Measurements from ENCODE around the gene LRRC30. TPM values are rescaled to one million over a fixed set of nuclear protein-coding genes. Genes with fewer than 3 reads are reported as not detected.

LRRC30 gene
- total RNA-seq, 2 donors from 2014 or later = not detected

DNA sequence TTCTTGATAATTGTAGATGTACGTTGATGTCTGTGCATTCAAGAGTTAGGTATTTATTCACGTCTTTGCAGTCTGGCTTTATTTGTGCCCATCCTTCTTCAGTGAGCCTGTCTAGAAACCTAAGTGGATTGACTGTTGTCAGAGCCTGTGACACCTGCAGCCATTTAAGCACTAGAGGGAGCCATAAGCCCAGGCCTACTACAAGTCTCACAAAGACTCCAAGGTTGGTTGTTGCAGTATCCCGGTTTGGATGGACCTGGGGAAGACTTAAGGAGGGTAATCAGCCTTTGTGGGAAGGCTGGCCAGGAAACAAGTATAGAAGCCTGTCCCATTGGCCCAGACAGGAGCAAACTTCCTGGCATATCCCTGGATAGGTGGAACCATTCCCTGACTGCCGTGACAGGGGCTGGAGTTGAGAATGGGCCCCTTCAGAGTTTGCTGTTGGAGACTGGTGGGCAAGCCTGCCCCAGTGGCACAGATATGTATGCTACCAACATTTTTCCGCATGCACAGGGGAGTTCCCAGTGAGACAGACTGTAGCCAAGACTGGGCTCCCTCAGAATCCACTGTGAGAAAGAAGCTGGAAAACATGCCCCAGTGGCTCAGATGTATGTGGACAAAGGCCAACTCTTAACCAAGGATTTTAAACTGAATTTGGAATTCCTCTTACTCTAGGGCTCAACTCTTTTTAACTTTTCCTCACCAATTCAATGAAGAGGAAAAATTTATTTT lies 9.3 kb upstream of the LRRC30 start:
- H3K4me3 Mint-ChIP-seq = no peak overlapping the region
- no peak overlapping the region for H3K27ac Mint-ChIP-seq
- DNase-seq (ENCODE audit: low spot score) = no peak
- no peaks in the 10 kb centered on the region for H3K9me3 Mint-ChIP-seq
- no peak for ATAC-seq
- no peaks in the 10 kb centered on the region for H3K27me3 Mint-ChIP-seq
- H3K36me3 Mint-ChIP-seq = no peaks in the 10 kb centered on the region
- no peaks in the 10 kb centered on the region for H3K4me1 Mint-ChIP-seq (ENCODE audit: low read depth in 2 of 2)

DNA sequence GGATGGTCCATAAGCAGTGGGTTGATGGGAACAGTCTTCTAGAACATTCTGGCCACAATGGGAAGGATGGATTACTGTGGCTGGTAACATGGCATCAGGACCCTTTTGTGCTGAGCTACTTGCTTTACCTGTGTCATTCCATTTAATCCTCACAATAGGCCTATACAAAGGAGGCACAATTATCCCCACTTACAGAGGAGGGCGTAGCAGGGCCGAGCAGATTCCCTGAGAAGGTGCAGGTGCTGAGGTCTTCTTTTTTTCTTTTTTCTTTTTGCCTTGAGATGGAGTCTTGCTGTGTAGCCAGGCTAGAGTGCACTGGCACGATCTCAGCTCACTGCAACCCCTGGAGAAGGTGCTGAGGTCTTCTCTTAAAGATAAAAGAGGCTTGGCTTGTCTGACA lies 6.7 kb upstream of the LRRC30 start:
- ATAC-seq (no peak), DNase-seq (ENCODE audit: low spot score) (no peak)
- no peaks in the 10 kb centered on the region for H3K9me3 Mint-ChIP-seq
- H3K4me3 Mint-ChIP-seq = no peak overlapping the region
- no peak overlapping the region for H3K27ac Mint-ChIP-seq
- no peaks in the 10 kb centered on the region for H3K36me3 Mint-ChIP-seq
- no peaks in the 10 kb centered on the region for H3K4me1 Mint-ChIP-seq (ENCODE audit: low read depth in 2 of 2)
- no peaks in the 10 kb centered on the region for H3K27me3 Mint-ChIP-seq

- ATAC-seq = no peak
- H3K4me1 Mint-ChIP-seq (ENCODE audit: low read depth in 2 of 2) = no peaks in the 10 kb centered on the region
- no peak overlapping the region for H3K27ac Mint-ChIP-seq
- H3K27me3 Mint-ChIP-seq = no peaks in the 10 kb centered on the region
- DNase-seq (ENCODE audit: low spot score) = no peak
- no peaks in the 10 kb centered on the region for H3K9me3 Mint-ChIP-seq
- no peak overlapping the region for H3K4me3 Mint-ChIP-seq
- no peaks in the 10 kb centered on the region for H3K36me3 Mint-ChIP-seq
Observed at GRCh38 chr18:7232218-7232617, 1.3 kb downstream of the LRRC30 start.

- Mint-ChIP-seq H3K36me3 (no peaks in the 10 kb centered on the region), H3K4me3 (no peak overlapping the region), H3K4me1 (ENCODE audit: low read depth in 2 of 2) (no peaks in the 10 kb centered on the region), H3K27me3 (no peaks in the 10 kb centered on the region), H3K9me3 (no peaks in the 10 kb centered on the region), H3K27ac (no peak overlapping the region)
- DNase-seq (ENCODE audit: low spot score) (no peak), ATAC-seq (no peak)
Observed at GRCh38 chr18:7233134-7233810, 2.4 kb downstream of the LRRC30 start.

- no peaks in the 10 kb centered on the region for H3K27me3 Mint-ChIP-seq
- H3K4me1 Mint-ChIP-seq (ENCODE audit: low read depth in 2 of 2) = no peaks in the 10 kb centered on the region
Observed at GRCh38 chr18:7234091-7234490, 3.2 kb downstream of the LRRC30 start.

GRCh38 chr18:7234956-7235355 lies 4.1 kb downstream of the LRRC30 start:
- Mint-ChIP-seq H3K4me3 (no peak overlapping the region), H3K36me3 (no peaks in the 10 kb centered on the region), H3K27ac (no peak overlapping the region), H3K4me1 (ENCODE audit: low read depth in 2 of 2) (no peaks in the 10 kb centered on the region), H3K9me3 (no peaks in the 10 kb centered on the region), H3K27me3 (no peaks in the 10 kb centered on the region)
- DNase-seq (ENCODE audit: low spot score) (no peak), ATAC-seq (no peak)

More at GRCh38 chr18:7234091-7234490, 3.2 kb downstream of the LRRC30 start:
- DNase-seq (ENCODE audit: low spot score) = no peak
- Mint-ChIP-seq H3K27ac (no peak overlapping the region), H3K4me3 (no peak overlapping the region), H3K9me3 (no peaks in the 10 kb centered on the region), H3K36me3 (no peaks in the 10 kb centered on the region)
- no peak for ATAC-seq

GRCh38 chr18:7236072-7236471 lies 5.2 kb downstream of the LRRC30 start:
- H3K27me3 Mint-ChIP-seq = no peaks in the 10 kb centered on the region
- DNase-seq (ENCODE audit: low spot score) (no peak), ATAC-seq (no peak)
- no peak overlapping the region for H3K27ac Mint-ChIP-seq
- no peak overlapping the region for H3K4me3 Mint-ChIP-seq
- no peaks in the 10 kb centered on the region for H3K9me3 Mint-ChIP-seq
- no peaks in the 10 kb centered on the region for H3K36me3 Mint-ChIP-seq
- H3K4me1 Mint-ChIP-seq (ENCODE audit: low read depth in 2 of 2) = no peaks in the 10 kb centered on the region

DNA sequence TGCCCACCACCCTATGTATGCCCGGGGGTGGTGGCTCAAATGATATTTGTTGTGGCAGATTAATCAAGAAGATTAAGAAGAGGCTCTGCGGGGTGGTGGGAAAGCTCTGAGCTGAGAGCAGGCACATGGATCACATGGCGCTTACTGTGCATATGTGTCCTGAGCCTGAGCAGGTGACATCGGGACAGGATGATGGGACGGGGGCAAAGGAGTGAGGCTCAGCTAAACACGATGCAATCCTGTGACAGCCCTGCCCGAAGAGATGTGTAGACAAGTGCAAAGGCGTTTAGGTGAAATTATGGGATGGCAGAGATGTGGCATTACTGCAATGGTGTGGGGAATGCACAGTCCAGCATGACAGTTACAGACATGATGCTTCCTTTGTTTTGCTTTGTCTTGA lies 6.0 kb downstream of the LRRC30 start:
- Mint-ChIP-seq H3K9me3 (no peaks in the 10 kb centered on the region), H3K27ac (no peak overlapping the region), H3K4me3 (no peak overlapping the region), H3K4me1 (ENCODE audit: low read depth in 2 of 2) (no peaks in the 10 kb centered on the region), H3K36me3 (no peaks in the 10 kb centered on the region), H3K27me3 (no peaks in the 10 kb centered on the region)
- peak in 1 of 2 donors; percentile 24 for ATAC-seq
- no peak for DNase-seq (ENCODE audit: low spot score)

DNA sequence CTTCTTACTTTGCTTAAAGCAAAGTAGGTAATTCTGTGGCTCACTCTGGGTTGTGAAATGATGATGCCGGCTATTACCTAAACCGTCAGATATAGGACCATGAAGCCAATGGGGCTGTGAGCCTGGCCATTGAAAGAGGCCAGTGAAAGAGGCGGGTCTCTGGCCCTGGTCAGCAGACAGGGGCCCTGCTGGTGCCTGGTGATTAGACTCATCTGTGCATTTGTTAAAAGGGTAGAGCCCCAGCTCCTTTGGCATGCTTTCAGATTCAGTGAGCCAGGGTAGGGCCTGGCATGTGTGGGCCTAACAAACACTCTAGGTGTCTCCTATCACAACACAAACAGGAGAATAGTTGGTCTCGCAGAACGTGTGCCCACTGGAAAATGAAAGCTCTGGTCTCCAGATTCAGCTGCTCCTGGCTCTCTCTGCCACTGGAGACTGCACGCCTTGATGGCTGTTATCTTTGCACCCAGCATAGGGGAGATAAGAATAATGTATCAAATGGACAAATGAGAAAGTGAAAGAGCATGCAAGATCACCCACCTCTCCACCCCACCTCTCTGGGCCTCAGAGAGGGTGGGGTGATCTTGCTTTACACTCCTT lies 6.9 kb downstream of the LRRC30 start:
- Mint-ChIP-seq H3K4me1 (ENCODE audit: low read depth in 2 of 2) (no peaks in the 10 kb centered on the region), H3K27ac (no peak overlapping the region)
- no peak for ATAC-seq

GRCh38 chr18:7242926-7243325 lies 12.0 kb downstream of the LRRC30 start:
- DNase-seq (ENCODE audit: low spot score) = no peak
- no peaks in the 10 kb centered on the region for H3K27me3 Mint-ChIP-seq
- H3K9me3 Mint-ChIP-seq = peaks cover 5% of the 10 kb centered on the region
- no peaks in the 10 kb centered on the region for H3K36me3 Mint-ChIP-seq
- H3K4me1 Mint-ChIP-seq (ENCODE audit: low read depth in 2 of 2) = no peaks in the 10 kb centered on the region
- no peak for ATAC-seq
- no peak overlapping the region for H3K4me3 Mint-ChIP-seq
- H3K27ac Mint-ChIP-seq = no peak overlapping the region

More for the DNA sequence above, 6.9 kb downstream of the LRRC30 start:
- H3K9me3 Mint-ChIP-seq = no peaks in the 10 kb centered on the region
- no peaks in the 10 kb centered on the region for H3K36me3 Mint-ChIP-seq
- DNase-seq (ENCODE audit: low spot score) = no peak
- H3K4me3 Mint-ChIP-seq = no peak overlapping the region
- no peaks in the 10 kb centered on the region for H3K27me3 Mint-ChIP-seq

DNA sequence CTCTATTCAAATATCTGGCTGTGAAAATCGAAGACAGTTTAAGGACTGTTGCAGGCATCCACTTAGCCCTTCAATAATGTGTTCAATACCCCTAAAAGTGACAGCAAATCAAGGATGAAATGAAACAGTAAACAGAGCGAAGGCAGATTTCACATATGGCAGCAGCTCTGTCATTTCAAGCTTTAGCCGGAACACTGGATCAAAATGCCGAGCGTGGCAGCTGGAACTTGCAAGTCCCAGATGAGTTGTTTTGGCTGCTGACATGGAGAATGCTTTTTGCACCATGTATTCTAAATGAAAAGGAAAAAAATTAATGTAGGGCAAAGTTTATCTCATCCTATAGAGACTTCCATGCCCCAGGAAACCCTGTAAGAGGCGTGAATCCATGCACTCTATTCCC lies 18.0 kb downstream of the LRRC30 start:
- Mint-ChIP-seq H3K36me3 (no peaks in the 10 kb centered on the region), H3K9me3 (peaks cover 5% of the 10 kb centered on the region), H3K27ac (no peak overlapping the region), H3K27me3 (no peaks in the 10 kb centered on the region), H3K4me3 (no peak overlapping the region), H3K4me1 (ENCODE audit: low read depth in 2 of 2) (no peaks in the 10 kb centered on the region)
- DNase-seq (ENCODE audit: low spot score) = no peak
- no peak for ATAC-seq

GRCh38 chr18:7254163-7254562 lies 23.3 kb downstream of the LRRC30 start:
- no peaks in the 10 kb centered on the region for H3K36me3 Mint-ChIP-seq

DNA sequence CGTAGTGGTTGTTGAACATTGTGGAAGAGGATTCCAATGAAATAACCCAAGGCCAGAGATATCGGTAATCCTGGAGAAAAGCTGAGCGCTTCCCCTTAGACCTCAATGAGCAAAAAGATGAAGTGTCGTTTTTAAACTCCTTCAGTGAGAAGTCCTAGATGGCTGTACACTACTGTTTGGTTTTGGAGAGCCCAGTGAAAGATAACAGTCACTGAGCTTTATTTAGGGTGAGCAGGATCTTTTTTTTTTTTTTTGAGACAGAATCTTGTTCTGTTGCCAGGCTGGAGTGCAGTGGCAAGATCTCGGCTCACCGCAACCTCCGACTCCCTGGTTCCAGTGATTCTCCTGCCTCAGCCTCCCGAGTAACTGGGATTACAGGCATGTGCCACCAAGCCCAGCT lies 24.2 kb downstream of the LRRC30 start:
- Mint-ChIP-seq H3K27me3 (no peaks in the 10 kb centered on the region), H3K4me1 (ENCODE audit: low read depth in 2 of 2) (no peaks in the 10 kb centered on the region), H3K4me3 (no peak overlapping the region), H3K9me3 (no peaks in the 10 kb centered on the region), H3K27ac (no peak overlapping the region), H3K36me3 (no peaks in the 10 kb centered on the region)
- no peak for ATAC-seq
- no peak for DNase-seq (ENCODE audit: low spot score)

More at GRCh38 chr18:7254163-7254562, 23.3 kb downstream of the LRRC30 start:
- Mint-ChIP-seq H3K27ac (no peak overlapping the region), H3K9me3 (no peaks in the 10 kb centered on the region), H3K27me3 (no peaks in the 10 kb centered on the region), H3K4me1 (ENCODE audit: low read depth in 2 of 2) (no peaks in the 10 kb centered on the region), H3K4me3 (no peak overlapping the region)
- no peak for DNase-seq (ENCODE audit: low spot score)
- no peak for ATAC-seq

DNA sequence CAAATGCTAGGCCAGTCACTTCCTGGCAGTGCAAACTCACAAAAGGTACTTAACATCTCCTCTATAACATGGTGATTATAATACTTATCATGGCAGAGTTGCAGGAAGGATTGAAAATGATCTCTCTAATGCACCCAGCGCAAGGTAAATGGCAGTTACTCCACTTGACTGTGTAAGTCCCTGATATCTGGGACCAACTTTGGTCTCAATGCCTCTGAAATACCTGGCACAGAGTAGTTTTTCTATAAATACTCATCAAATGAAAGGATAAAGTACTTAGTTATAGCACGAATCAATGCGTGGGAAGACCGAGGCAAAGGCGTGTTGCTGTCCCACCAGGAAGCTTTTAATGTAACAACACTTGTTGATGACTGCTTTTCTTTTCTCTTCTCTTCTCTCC lies 24.8 kb downstream of the LRRC30 start:
- Mint-ChIP-seq H3K4me1 (ENCODE audit: low read depth in 2 of 2) (no peaks in the 10 kb centered on the region), H3K36me3 (no peaks in the 10 kb centered on the region), H3K27me3 (no peaks in the 10 kb centered on the region), H3K9me3 (no peaks in the 10 kb centered on the region), H3K27ac (no peak overlapping the region), H3K4me3 (no peak overlapping the region)
- ATAC-seq = no peak
- no peak for DNase-seq (ENCODE audit: low spot score)
